Stimulated activated CD8-positive, alpha-beta memory T cell treated with anti-CD3 and anti-CD28 coated beads, Interleukin-7, amount 100 ng/mL, for 48 hours (primary cell): ENCODE results near the gene SPTBN1.

Experiments
- DNase-seq, 2 donors: peaks; one replicate each; pipeline ENCODE4 v3.0.0-alpha.2; 2020; ENCODE audit warnings: low read depth in 1 of 2; ENCODE audit errors: extremely low read depth in 1 of 2

SPTBN1 gene

DNA sequence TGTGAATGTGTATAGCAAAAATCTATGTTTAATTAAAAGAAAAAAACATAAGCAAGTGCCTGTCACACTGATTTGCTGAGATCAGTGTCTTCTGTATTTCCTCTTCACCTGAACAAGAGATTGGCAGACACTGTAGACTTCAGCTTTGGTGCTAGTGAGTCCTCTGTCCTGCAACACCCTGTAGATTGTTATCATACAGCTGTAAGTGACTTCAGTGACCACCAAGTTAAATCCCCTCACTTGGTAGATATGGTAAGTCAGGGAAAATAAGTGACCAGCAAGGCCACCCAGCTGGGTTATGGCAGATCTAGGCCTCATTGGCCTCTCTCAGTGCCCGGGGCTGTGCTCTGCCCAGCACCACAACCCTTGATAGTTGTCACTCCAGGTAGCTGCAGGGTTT is 147.7 kb downstream of the SPTBN1 start:
- no peak for DNase-seq

DNA sequence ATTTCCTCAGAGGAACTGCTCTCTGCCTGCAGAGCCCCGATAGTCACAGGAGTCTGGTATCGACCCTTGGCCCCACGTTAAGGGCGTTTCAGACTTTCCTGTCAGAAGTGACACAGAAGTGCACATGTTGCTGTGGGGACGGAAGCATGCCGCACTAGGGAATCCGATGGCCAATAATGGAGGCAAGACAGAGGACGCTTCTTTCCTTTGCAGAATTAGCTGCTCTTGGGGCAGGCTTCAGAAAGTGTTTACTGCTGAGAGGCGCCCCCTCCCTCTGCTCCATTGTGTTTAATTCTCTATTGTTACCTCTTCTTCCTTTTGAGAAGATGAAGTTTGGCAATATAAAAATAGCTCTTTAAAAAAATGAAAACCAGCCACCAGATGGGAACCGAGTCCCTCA is 148.7 kb downstream of the SPTBN1 start:
- no peak for DNase-seq

DNA sequence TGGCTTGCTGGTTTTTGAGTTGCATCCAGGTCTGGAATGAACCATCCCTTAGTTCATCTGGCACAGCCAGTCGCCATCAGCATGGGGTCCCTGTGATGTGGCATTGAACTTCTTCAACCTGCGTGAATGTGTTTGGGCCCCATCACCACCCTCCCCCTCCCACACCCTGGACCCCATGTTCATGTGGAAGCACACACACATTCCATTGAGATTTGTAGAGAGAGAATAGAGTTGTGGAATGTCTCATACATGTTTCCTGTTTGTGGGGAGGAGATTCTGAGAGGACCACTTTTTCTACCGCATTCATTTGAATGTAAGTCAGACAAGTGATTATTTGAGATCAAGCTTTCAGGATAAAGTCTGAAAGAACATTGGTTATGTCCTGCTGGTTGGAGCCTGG is 149.7 kb downstream of the SPTBN1 start:
- DNase-seq = no peak

DNA sequence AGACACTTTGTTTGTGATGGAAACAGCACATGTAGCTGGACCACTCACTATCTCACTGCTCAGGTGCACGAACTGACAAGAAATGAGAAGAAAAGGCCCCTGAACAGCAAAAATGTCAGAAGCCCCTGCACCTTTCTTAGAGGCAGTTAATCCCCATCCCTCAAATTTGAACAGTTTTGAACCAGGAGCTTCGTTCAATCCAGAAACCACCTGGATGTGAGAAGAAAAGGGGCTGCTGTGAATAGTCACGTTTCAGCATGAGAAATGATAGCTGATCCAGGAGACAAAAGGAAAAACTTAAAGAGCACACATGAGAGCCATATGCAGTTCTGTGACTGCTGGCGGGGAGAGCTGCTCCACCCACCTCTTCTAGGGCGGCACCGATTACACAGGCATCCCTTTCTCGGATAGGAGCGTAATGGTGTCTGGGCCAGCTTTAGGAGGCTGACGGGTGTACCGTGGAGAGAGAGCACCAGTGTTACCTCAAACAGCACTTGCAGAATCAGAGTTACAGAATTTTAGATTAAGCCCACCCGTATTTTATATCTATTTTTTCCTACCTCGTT is 150.3 kb downstream of the SPTBN1 start:
- DNase-seq = no peak

DNA sequence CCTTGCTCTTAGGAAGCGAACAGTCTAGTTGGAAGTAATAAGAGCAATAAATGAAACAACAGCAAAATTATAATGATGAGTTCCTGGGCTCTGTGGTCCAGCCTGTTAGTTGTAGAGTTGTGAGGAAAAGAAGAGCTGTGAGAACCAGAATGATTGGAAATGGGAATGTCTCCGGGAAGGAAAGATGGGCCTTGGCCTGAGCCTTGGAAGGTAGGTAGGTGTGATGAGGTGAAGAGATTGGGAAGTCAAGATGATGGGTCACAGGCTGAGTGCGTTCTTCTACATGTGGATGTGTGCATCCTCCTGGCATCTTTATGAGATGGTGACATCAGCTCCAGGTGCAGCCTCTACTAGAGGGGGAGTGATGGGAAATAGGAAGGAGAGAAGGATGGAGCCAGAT is 152.1 kb downstream of the SPTBN1 start:
- no peak for DNase-seq

DNA sequence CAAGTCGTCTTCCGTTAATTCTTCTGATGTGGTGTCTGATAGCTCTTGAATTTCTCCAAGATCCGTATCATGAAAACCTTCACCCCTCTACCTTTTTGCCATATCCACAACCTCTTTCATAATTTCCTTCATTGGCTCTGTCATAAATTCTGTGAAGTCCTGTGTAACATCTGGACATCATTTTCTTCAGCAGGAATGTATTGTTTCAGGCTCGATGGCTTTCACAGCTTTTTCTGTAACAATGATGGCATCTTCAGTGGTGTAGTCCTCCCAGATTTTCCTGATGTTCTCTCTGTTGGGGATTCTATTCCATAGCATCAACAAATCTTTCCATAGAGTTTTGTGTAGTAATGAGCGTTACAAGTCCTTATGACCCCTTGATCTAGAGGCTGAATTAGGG is 153.1 kb downstream of the SPTBN1 start:
- no peak for DNase-seq

DNA sequence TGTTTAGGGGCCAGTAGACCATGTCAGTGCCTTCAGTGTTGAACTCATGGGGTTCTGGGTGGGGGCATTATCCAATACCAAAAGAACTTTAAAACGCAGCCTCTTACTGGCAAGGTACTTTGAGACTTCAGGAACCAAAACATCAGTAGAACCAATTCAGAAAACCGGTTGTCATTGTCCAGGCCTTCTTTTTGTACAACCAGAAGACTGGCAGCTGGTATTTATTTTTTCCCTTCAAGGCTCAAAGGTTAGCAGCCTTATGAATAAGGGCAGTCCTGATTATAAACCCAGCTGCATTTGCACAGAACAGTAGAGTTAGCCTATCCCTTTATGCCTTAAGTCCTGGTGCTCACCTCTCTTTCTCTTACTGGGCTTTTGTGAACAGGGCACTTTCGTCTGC is 153.5 kb downstream of the SPTBN1 start:
- DNase-seq = no peak

DNA sequence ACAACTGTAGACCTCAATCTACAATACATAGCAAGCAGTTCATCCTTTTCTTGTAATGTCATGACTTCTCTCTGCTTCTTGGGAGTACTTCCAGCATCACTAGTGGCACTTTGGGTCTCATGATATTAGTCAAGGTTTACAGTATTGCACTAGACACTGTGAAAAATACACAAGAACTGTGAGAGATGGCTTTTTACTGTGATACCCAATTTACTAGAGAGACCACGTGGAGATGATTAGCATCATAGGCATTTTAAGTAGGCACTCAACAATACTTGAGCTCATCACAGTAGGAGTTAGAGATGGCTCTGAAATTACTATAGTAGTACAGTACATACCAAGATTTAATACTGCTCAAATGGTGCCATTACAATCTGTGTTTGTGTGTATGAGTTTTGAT is 154.6 kb downstream of the SPTBN1 start:
- no peak for DNase-seq

DNA sequence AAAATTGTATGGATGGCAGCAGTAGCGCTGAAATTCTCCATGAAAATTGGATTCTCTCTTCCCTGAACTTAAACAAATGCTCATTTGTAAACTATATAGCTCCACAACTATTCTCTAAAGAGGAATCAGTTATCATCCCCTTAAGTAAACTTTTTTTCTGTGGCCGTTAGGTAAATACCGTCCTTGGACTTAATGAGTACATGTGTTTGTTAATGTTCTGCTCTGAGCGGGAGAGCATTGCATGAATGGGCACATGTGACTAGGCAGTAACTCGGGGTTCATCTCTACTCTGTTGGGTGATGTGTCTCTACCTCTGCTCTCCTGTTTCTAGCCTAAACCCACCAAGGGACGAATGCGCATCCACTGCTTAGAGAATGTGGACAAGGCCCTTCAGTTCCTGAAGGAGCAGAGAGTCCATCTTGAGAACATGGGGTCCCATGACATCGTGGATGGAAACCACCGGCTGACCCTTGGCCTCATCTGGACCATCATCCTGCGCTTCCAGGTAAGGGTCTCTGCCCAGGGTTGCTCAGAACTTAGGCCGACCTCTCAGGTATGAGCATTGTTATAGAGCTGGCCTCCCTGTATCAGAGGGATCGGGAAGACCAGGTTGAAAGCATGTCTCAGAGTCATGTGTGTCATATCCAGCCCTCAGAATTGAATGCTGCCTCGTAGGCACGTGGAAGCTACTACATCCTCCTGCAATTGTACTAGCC is 155.9 kb downstream of the SPTBN1 start:
- no peak for DNase-seq

DNA sequence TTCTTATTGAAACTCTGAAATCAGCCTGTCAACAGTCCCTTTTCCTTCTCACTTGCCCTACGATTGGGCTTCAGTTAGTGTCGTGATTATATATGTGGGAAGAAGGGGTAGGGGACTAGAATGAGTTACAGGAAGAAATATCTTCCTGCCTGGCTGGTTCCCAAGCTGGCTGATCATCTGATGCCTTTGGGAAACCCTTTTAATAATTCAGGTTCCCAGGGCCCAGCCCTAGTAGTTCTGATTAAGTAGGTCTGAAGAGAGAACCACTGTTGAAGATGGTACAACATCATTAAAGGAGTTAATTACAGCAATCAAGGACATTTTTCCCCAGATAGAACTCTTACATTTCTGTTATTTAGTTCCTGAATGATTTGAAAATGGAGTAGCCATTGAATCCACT is 157.3 kb downstream of the SPTBN1 start:
- no peak for DNase-seq

DNA sequence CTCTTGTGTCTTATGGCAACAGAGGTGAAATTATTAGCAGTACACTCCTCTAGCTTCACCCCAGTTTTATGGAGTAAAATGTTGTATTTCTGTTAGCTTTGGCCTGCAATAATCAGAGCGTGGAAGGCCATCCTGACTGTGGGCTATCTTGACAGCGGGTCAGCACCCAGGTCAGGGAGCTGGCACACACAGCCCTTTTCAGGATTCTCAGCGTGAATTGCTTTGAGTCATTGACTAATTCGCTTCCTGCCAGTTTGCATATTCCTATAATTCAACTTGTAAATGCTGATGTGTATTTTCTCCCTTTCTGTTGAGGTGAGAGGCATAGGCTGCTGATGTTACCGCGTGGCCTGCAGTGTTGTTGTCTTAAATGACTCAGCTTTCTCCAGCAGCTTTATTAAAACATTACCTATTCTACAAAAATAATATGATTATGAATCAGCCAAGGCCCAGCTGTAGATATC is 157.7 kb downstream of the SPTBN1 start:
- no peak for DNase-seq

DNA sequence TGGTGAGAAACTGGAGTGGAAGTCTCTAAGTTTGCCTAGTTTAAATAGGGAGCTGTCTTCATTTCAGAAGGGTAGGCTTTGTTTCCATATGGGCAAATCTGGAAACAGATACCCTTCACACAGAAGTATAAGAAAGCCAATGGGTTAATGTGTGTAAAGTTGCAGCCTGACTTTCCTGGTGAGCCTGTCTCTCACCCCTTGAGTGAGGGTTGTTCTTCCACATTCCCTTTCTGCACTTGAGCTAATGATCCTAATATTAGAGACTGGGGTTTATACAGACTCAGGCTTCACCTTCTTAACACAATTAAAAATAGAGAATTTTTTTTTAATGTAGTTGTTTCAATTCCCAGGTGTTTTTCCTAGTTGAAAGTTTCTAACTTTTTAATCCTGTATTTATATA is 158.7 kb downstream of the SPTBN1 start:
- no peak for DNase-seq

DNA sequence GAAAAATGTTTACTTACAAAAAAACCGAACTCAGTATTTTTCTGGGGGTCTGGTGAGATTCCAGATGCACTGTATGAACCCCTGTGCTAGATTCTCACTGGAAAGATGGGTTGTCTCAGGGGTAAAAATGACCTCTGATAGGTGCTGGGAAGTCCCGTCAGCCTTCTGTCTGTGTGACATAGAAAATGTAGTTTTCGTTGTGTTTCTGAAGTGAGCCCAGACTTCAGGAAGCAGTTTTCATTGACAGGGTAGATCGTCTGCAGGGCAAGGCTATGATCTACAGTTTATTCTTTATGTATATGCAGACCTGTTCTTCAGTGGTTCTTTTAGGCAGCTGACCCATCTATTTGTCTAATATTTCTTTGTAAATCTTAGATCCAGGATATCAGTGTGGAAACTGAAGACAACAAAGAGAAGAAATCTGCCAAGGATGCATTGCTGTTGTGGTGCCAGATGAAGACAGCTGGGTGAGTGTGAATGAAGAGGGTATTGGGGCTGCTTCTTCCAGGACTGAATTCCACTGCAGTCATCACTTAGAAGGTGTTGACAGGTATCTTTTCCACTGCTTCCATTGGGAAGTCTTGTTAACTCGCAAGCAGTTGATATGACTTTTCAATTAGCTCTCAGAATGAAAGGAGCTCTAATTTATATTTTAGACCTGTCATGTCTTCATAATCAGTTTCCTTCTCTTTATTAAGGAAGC is 159.9 kb downstream of the SPTBN1 start:
- DNase-seq = no peak

DNA sequence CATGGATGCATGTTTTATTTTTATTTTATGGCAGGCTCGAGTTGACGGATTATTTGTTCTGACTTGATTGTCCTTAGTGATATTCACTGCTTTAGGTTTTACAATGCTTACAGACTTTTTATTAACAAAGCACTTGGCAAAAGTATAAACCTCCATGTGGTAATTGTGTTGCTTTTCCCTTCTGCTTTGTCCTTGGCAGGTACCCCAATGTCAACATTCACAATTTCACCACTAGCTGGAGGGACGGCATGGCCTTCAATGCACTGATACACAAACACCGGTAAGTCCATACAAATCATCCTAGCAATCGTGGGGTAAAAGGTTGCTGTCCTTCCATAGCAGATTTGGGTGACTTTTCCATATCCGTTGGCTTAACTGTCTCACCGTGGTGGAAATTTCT is 161.3 kb downstream of the SPTBN1 start:
- no peak for DNase-seq

DNA sequence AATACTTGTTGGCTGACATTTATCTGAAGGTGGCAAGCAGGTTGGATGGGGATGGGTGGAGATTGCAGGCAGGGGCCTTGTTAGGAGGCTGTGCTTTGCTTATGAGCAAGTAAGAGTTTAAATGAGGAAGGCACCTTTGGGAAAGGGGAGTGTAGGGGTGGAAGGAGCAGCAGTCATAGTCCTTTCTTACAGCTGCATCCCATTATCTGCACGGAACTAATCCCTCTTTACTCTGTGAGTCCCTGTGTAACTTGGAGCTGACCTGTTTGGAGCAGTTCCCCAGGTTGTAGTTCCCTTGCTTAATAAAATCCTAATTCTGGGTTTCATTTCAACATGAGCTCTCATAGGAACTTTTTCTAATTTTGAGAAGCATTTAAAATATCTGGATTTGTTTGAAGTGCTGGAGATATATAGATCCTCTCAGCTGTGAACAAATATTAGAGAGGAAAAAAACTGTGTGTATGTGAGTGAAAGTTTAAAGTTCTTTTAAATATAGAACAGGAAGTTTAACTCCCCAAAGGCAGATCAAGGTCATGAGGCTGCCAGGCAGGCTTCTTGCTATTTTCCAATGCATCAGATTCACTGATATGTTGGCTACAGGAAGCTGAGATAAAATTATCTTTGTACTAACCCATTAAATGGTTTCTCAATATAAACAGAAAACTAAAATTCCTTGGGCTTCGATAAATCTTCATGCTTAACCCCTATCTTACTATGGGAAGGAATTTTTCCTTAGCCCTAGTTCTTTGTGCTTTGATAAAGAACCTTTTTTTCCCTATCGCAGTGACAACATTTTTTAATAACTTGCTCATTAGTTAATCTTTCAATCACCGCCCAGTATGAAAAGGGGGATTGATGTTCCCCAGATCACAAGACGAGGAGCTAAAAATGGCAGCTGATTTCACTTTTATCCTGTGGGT is 162.8 kb downstream of the SPTBN1 start:
- no peak for DNase-seq

DNA sequence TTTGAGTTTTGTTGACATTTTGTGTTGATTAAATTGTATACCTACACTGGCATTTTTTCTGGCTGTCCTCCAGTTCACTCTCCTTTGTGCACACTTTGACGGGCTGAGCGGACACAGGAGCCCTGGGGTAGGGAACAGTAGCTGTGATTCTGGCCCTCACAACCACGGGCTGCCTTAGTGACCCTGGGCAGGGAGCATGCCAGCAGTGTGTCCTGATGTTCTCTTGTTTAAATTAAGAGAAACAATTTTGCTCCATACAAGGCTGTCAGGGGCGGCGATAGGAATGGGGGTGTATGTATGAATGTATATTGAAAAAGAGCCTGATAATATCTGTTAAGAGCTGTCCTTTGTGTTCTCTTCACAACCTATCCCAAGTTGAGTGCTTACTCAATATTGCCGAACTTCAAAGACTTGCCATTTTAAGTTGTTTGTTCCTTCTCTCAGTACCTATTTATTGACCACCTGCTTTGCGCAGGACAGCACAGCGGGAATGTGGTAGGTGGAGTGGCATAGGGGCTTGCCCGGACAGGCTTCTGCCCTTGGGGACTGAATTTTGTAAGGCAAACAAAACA is 163.6 kb downstream of the SPTBN1 start:
- no peak for DNase-seq

DNA sequence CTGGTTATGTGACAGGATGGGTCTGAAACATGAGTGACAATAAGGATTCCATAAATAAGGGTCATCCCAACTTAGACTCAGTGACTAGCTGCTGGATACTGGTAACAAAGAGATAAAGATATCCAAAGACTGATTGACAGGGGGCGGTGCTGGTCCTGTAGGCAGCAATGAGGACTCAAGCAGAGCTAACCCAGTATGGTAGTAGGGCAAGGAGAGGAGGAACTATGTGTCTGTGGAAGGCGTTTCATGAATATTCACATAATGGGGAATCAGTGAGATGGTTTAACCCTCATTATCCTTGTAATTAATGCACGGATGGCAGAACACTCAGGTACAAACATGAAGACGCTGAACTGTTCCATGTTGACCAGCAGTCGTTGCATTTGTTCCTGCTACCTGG is 164.8 kb downstream of the SPTBN1 start:
- DNase-seq = no peak

DNA sequence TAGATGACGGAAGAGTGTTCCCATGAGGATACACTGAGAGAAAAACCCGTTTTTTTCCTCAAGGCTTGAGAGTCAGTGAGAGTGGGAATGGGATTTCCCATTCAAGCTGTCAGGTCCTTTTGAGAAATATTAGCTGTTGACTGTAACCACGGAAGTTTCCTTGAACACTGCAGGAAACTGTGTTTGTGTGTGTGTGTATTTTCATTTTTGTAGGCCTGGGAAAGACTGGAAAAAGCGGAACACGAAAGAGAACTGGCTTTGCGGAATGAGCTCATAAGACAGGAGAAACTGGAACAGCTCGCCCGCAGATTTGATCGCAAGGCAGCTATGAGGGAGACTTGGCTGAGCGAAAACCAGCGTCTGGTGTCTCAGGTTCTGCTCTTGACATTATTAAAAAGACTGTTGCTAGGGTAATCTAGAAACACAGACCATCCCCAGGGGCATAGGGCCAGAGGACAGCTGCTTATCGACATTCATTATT is 168.5 kb downstream of the SPTBN1 start:
- DNase-seq = no peak

DNA sequence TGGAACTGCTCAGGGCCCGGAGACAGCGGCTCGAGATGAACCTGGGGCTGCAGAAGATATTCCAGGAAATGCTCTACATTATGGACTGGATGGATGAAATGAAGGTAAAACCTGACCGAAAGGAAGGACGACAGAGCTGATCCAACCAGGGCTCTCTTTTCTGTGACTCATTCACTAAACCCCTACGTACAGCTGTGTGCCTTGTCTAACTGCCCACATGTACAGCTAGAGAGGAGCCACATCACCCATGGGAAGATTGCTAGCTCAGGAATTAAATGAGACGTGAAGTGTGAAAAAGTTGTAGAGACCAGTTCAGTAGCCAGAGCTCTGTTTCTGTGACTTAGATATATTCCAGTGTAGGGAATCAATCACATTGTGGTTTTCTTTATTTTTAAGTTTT is 170.0 kb downstream of the SPTBN1 start:
- DNase-seq = no peak

DNA sequence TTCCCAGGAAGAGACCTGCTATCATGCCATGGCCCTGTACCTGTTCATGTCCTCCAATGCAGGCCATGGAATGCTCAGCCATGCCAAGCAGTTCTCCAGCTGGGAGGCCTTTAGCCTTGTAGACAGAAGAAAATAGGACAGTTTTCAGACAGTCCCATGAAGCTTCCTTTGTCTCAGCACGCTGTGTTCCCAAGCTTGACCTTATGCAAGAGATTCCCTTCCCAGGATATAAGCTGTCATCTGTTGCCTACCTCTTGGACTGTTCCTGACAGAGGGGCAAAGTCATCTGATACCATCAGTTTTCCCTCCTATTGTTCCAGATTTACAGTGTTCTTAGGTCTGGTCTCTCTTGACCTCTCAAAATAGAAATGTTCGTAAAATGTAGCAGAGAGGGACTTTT is 170.8 kb downstream of the SPTBN1 start:
- no peak for DNase-seq

DNA sequence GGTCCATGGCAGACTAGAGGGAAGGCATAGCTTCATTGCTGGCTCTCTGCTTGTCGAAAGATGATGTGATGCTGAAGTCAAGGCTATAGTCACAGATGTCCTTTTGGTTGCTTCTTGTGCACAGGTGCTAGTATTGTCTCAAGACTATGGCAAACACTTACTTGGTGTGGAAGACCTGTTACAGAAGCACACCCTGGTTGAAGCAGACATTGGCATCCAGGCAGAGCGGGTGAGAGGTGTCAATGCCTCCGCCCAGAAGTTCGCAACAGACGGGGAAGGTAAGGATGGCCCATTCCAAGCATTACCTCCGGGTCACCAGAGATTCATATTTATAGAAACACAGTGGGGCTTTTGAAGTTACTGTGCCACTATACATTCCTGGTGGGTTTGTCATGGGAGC is 171.8 kb downstream of the SPTBN1 start:
- no peak for DNase-seq
